NT2/D1 (cell line): ENCODE data around the gene MYO5C.

Experiments used
- DNase-seq: peaks from one replicate; pipeline ENCODE4 v3.0.0-alpha.2; 2011; ENCODE audit warnings: low read depth, low spot score
- H3K27me3 ChIP-seq: 2 replicates; pipeline ENCODE4 v1.6.0; 2011; ENCODE audit warnings: mild to moderate bottlenecking; ENCODE audit not compliant: insufficient read length, insufficient read depth
- H3K36me3 ChIP-seq: 2 replicates; pipeline ENCODE4 v1.6.1; 2011; ENCODE audit warnings: mild to moderate bottlenecking, low read length, mixed read lengths; ENCODE audit not compliant: insufficient read depth, insufficient read length
- H3K4me1 ChIP-seq: 2 replicates; pipeline ENCODE4 v1.5.1; 2011; ENCODE audit not compliant: insufficient read depth, insufficient read length
- H3K4me3 ChIP-seq: 2 replicates; pipeline ENCODE4 v1.5.1; 2011; ENCODE audit warnings: low read depth; ENCODE audit not compliant: insufficient read length
- H3K9ac ChIP-seq: 2 replicates; pipeline ENCODE4 v1.6.0; 2011; ENCODE audit warnings: low read depth; ENCODE audit not compliant: insufficient read length
- H3K9me3 ChIP-seq: 2 replicates; pipeline ENCODE4 v1.5.1; 2011; ENCODE audit warnings: mild to moderate bottlenecking, low read length; ENCODE audit not compliant: insufficient read depth
- SUZ12 ChIP-seq: IDR thresholded peaks from 2 replicates; pipeline ENCODE4 v1.6.1; 2011; ENCODE audit not compliant: insufficient read length, insufficient read depth; ENCODE audit errors: extremely low read depth
- YY1 ChIP-seq: IDR thresholded peaks from 2 replicates; pipeline ENCODE4 v1.6.1; 2011; ENCODE audit not compliant: insufficient read length, insufficient read depth
- ZNF274 ChIP-seq: IDR thresholded peaks from 2 replicates; pipeline ENCODE4 v1.6.1; 2011; ENCODE audit warnings: mild to moderate bottlenecking, low read depth, low read length

The MYO5C gene

GRCh38 chr15:52150043-52150825 is 145.4 kb downstream of the MYO5C start:
- no peak overlapping the region for H3K4me3 ChIP-seq
- no peak for TF ChIP-seq ZNF274
- no peak for TF ChIP-seq YY1
- TF ChIP-seq SUZ12: no peak
- no peak for DNase-seq
- H3K36me3 ChIP-seq: peaks cover 21% of the 10 kb centered on the region
- no peak overlapping the region for H3K9ac ChIP-seq
- peaks cover 1% of the 10 kb centered on the region; the same call in 1 of the 2 replicates for H3K9me3 ChIP-seq
- peaks cover 3% of the 10 kb centered on the region for H3K4me1 ChIP-seq
- H3K27me3 ChIP-seq: no peaks in the 10 kb centered on the region

DNA sequence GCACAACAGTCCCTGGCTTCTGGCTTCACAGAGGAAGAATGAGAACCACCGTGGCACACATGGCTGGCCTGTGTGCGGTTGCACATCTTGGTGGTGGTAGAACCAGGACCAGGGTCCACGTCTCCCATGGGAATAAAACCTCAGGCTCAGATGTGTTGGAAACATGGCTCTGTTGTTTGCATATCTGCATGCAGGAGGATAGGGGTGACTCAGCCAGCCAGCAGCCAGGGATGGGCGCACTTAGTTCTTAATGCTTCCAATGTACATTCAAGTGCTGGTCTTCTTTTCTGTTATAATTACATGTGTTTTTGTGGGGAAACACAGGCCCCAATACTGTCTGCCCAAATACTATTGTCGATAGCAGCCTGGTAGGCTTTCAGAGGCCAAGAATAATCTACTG is 147.2 kb downstream of the MYO5C start:
- Histone ChIP-seq H3K9ac (no peak overlapping the region), H3K36me3 (peaks cover 21% of the 10 kb centered on the region), H3K4me1 (peaks cover 3% of the 10 kb centered on the region), H3K27me3 (no peaks in the 10 kb centered on the region), H3K4me3 (no peak overlapping the region), H3K9me3 (peaks cover 13% of the 10 kb centered on the region)
- TF ChIP-seq YY1: no peak
- no peak for TF ChIP-seq ZNF274
- TF ChIP-seq SUZ12: no peak
- no peak for DNase-seq

DNA sequence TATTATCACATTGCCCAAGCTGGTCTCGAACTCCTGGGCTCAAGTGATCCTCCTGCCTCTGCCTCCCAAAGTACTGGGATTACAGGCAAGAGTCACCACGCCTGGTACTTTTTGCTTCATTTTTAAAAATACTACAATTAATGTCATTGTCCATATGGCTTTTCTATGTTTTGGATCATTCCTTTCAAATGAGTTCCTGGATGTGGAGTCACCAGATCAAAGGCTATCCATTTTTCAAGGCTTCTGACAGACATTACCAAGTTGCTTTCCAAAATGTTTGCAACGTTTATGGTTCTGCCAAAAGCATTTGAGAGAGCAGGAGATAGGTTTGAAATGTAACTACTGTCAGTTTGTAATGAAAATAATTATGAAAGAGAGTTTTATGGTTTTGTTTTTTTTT is 148.8 kb downstream of the MYO5C start:
- TF ChIP-seq SUZ12: no peak
- no peak for TF ChIP-seq ZNF274
- TF ChIP-seq YY1: no peak
- no peak overlapping the region for H3K9ac ChIP-seq
- peaks cover 13% of the 10 kb centered on the region for H3K9me3 ChIP-seq
- no peak overlapping the region for H3K4me3 ChIP-seq
- peaks cover 16% of the 10 kb centered on the region for H3K36me3 ChIP-seq
- DNase-seq: no peak
- no peaks in the 10 kb centered on the region for H3K27me3 ChIP-seq
- H3K4me1 ChIP-seq: peaks cover 3% of the 10 kb centered on the region

- DNase-seq: no peak
- H3K4me1 ChIP-seq: peaks cover 3% of the 10 kb centered on the region
- no peaks in the 10 kb centered on the region for H3K27me3 ChIP-seq
- H3K9me3 ChIP-seq: peaks cover 13% of the 10 kb centered on the region
- peaks cover 14% of the 10 kb centered on the region for H3K36me3 ChIP-seq
- H3K9ac ChIP-seq: no peak overlapping the region
- no peak overlapping the region for H3K4me3 ChIP-seq
- no peak for TF ChIP-seq SUZ12
These were observed 149.3 kb downstream of the MYO5C start for GRCh38 chr15:52146261-52146660.

- no peak for DNase-seq
- TF ChIP-seq SUZ12: no peak
- TF ChIP-seq YY1: no peak
- TF ChIP-seq ZNF274: no peak
- peaks cover 19% of the 10 kb centered on the region for H3K36me3 ChIP-seq
- H3K27me3 ChIP-seq: no peaks in the 10 kb centered on the region
- H3K9me3 ChIP-seq: peaks cover 13% of the 10 kb centered on the region
- no peak overlapping the region for H3K9ac ChIP-seq
- no peak overlapping the region for H3K4me3 ChIP-seq
- peaks cover 6% of the 10 kb centered on the region for H3K4me1 ChIP-seq
These were observed 150.9 kb downstream of the MYO5C start for GRCh38 chr15:52144656-52145178.

DNA sequence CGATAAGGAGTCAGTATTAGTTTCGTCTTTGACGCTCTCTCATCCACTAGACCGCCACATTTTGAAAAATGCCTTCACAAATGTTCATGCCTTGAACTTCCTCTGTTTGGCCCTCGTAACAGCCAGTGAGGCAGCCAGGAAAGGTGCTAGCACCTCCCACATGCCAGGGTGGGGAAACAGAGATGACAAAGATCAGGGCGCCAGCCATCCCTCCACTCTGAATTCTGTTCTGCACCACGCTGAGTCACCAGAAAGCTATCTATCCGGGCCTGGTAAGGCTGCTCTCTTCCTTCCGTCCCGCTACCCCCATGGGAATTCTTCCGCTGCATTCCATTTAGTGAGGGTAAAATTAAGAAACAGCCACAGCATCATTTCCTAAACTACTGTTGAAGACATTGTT is 151.7 kb downstream of the MYO5C start:
- no peak overlapping the region for H3K9ac ChIP-seq
- H3K36me3 ChIP-seq: peaks cover 12% of the 10 kb centered on the region
- H3K9me3 ChIP-seq: peaks cover 13% of the 10 kb centered on the region
- DNase-seq: peak; percentile 9
- TF ChIP-seq ZNF274: no peak
- TF ChIP-seq SUZ12: no peak
- TF ChIP-seq YY1: no peak
- H3K4me1 ChIP-seq: peaks cover 6% of the 10 kb centered on the region
- no peaks in the 10 kb centered on the region for H3K27me3 ChIP-seq
- H3K4me3 ChIP-seq: no peak overlapping the region
